ENCODE results near the gene FOCAD.

DNA sequence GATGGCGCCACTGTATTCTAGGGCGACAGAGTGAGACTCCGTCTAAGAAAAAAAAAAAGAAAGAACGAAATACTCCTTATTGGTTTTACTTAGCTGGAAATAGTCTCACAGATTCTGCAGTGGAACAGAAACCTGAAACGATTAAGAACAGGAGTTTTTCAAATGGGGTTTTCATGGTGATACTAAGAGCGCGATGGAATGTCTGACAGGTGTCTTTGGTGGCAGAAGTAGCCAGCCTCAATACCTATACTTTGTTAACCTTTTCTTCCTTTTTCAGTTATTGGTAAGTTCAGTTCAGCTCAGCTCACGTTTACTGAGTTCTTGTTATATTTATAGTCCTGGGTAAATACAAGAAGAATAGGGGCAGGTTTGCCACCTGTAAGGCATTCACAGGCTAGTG lies 123.9 kb downstream of the FOCAD start:
- TF ChIP-seq TEAD4 (IDR thresholded peaks at IDR 0.05) (no peak), FOXM1 (IDR thresholded peaks at IDR 0.05; ENCODE audit: borderline replicate concordance, low read depth) (no peak), TCF12 (IDR thresholded peaks at IDR 0.05; ENCODE audit: low read depth) (no peak), CEBPB (IDR thresholded peaks at IDR 0.05) (no peak), RAD21 (IDR thresholded peaks at IDR 0.05; ENCODE audit: low read depth) (no peak), EP300 (IDR thresholded peaks at IDR 0.05; ENCODE audit: borderline replicate concordance) (no peak)
- TF ChIP-seq, protein P1, sequence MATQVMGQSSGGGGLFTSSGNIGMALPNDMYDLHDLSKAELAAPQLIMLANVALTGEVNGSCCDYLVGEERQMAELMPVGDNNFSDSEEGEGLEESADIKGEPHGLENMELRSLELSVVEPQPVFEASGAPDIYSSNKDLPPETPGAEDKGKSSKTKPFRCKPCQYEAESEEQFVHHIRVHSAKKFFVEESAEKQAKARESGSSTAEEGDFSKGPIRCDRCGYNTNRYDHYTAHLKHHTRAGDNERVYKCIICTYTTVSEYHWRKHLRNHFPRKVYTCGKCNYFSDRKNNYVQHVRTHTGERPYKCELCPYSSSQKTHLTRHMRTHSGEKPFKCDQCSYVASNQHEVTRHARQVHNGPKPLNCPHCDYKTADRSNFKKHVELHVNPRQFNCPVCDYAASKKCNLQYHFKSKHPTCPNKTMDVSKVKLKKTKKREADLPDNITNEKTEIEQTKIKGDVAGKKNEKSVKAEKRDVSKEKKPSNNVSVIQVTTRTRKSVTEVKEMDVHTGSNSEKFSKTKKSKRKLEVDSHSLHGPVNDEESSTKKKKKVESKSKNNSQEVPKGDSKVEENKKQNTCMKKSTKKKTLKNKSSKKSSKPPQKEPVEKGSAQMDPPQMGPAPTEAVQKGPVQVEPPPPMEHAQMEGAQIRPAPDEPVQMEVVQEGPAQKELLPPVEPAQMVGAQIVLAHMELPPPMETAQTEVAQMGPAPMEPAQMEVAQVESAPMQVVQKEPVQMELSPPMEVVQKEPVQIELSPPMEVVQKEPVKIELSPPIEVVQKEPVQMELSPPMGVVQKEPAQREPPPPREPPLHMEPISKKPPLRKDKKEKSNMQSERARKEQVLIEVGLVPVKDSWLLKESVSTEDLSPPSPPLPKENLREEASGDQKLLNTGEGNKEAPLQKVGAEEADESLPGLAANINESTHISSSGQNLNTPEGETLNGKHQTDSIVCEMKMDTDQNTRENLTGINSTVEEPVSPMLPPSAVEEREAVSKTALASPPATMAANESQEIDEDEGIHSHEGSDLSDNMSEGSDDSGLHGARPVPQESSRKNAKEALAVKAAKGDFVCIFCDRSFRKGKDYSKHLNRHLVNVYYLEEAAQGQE (IDR thresholded peaks at IDR 0.05; ENCODE audit: low read depth), result no peak

Data from Ishikawa (cell line).